H9 (cell line): ENCODE measurements around the gene NPHP4. TPM values are rescaled to one million over a fixed set of nuclear protein-coding genes. Genes with fewer than 3 reads are reported as not detected.

Experiments used
- DNase-seq: peaks from one replicate; pipeline ENCODE4 v3.0.0-alpha.2; 2017
- H2AFZ ChIP-seq: one replicate; pipeline ENCODE4 v1.6.1; 2013; ENCODE audit warnings: mild to moderate bottlenecking, low read length, control low read depth, moderate library complexity
- H2AK5ac ChIP-seq: 2 replicates; pipeline ENCODE4 v1.6.1; 2013; ENCODE audit warnings: low read length, control low read depth, mixed read lengths; ENCODE audit not compliant: insufficient read length
- H2BK120ac ChIP-seq: one replicate; pipeline ENCODE4 v1.6.1; 2013; ENCODE audit warnings: low read depth, mild to moderate bottlenecking, low read length, control low read depth, inconsistent platforms; ENCODE audit not compliant: poor library complexity, severe bottlenecking
- H2BK12ac ChIP-seq: 2 replicates; pipeline ENCODE4 v1.6.1; 2013; ENCODE audit warnings: low read length, control low read depth, mixed read lengths, low read depth; ENCODE audit not compliant: insufficient read length
- H2BK15ac ChIP-seq: 2 replicates; pipeline ENCODE4 v1.6.1; 2013; ENCODE audit warnings: low read depth, low read length, control low read depth
- H2BK20ac ChIP-seq: one replicate; pipeline ENCODE4 v1.6.1; 2013; ENCODE audit warnings: low read depth, mild to moderate bottlenecking, low read length, control low read depth, inconsistent platforms; ENCODE audit not compliant: poor library complexity, severe bottlenecking
- H2BK5ac ChIP-seq: 2 replicates; pipeline ENCODE4 v1.6.1; 2013; ENCODE audit warnings: low read length, control low read depth, mixed read lengths; ENCODE audit not compliant: insufficient read length
- H3K14ac ChIP-seq: 2 replicates; pipeline ENCODE4 v1.6.1; 2013; ENCODE audit warnings: low read length, control low read depth; ENCODE audit not compliant: insufficient read depth
- H3K18ac ChIP-seq: 2 replicates; pipeline ENCODE4 v1.6.1; 2013; ENCODE audit warnings: low read depth, mild to moderate bottlenecking, mixed read lengths, low read length, control low read depth; ENCODE audit not compliant: insufficient read length
- H3K23ac ChIP-seq: 2 replicates; pipeline ENCODE4 v1.6.1; 2013; ENCODE audit warnings: low read length, control low read depth, mixed read lengths, low read depth; ENCODE audit not compliant: insufficient read length
- H3K23me2 ChIP-seq: 2 replicates; pipeline ENCODE4 v1.6.1; 2013; ENCODE audit warnings: low read depth, mild to moderate bottlenecking, mixed read lengths, low read length, control low read depth; ENCODE audit not compliant: insufficient read length, poor library complexity, severe bottlenecking
- H3K27ac ChIP-seq: 2 replicates; pipeline ENCODE4 v1.5.1; 2013; ENCODE audit warnings: low read length, control low read depth, mixed read lengths, low read depth; ENCODE audit not compliant: insufficient read length
- H3K27me3 ChIP-seq: 2 replicates; pipeline ENCODE4 v1.6.1; 2013; ENCODE audit warnings: low read length, control low read depth, inconsistent platforms; ENCODE audit not compliant: insufficient read depth
- H3K4ac ChIP-seq: 2 replicates; pipeline ENCODE4 v1.6.1; 2013; ENCODE audit warnings: low read depth, mild to moderate bottlenecking, control low read depth, inconsistent platforms, low read length, moderate library complexity
- H3K4me1 ChIP-seq: 2 replicates; pipeline ENCODE4 v1.6.1; 2013; ENCODE audit warnings: low read length, control low read depth, inconsistent platforms; ENCODE audit not compliant: insufficient read depth
- H3K4me2 ChIP-seq: 2 replicates; pipeline ENCODE4 v1.6.1; 2013; ENCODE audit warnings: low read length, control low read depth, mixed read lengths; ENCODE audit not compliant: insufficient read length, insufficient read depth
- H3K56ac ChIP-seq: 2 replicates; pipeline ENCODE4 v1.6.1; 2013; ENCODE audit warnings: low read depth, mild to moderate bottlenecking, mixed read lengths, low read length, control low read depth; ENCODE audit not compliant: insufficient read length
- H3K79me1 ChIP-seq: 2 replicates; pipeline ENCODE4 v1.6.1; 2013; ENCODE audit warnings: low read depth, mild to moderate bottlenecking, moderate library complexity, low read length, control low read depth, inconsistent platforms; ENCODE audit not compliant: insufficient read depth, poor library complexity, severe bottlenecking
- H3K79me2 ChIP-seq: 2 replicates; pipeline ENCODE4 v1.6.1; 2013; ENCODE audit warnings: low read length, control low read depth, inconsistent platforms; ENCODE audit not compliant: insufficient read depth
- H3K9ac ChIP-seq: 2 replicates; pipeline ENCODE4 v1.6.1; 2013; ENCODE audit warnings: low read length, control low read depth, mixed read lengths; ENCODE audit not compliant: insufficient read length; ENCODE audit errors: extremely low read depth
- H3K9me3 ChIP-seq: one replicate; pipeline ENCODE4 v1.6.1; 2013; ENCODE audit warnings: low read depth, low read length, inconsistent platforms; ENCODE audit not compliant: control insufficient read depth
- H3T11ph ChIP-seq: one replicate; pipeline ENCODE4 v1.6.1; 2013; ENCODE audit warnings: mild to moderate bottlenecking, low read length, control low read depth, inconsistent platforms
- H4K20me1 ChIP-seq: one replicate; pipeline ENCODE4 v1.6.1; 2013; ENCODE audit not compliant: control insufficient read depth, insufficient read length, insufficient read depth
- H4K5ac ChIP-seq: 2 replicates; pipeline ENCODE4 v1.6.1; 2013; ENCODE audit warnings: low read depth, mild to moderate bottlenecking, mixed read lengths, low read length, control low read depth; ENCODE audit not compliant: insufficient read length
- H4K8ac ChIP-seq: replicated peaks from 2 replicates; pipeline ENCODE4 v1.6.1; 2013; ENCODE audit warnings: low read length, control low read depth, mixed read lengths, low read depth; ENCODE audit not compliant: insufficient read length
- H4K91ac ChIP-seq: 2 replicates; pipeline ENCODE4 v1.6.1; 2013; ENCODE audit warnings: low read depth, mild to moderate bottlenecking, moderate library complexity, mixed read lengths, low read length, control low read depth; ENCODE audit not compliant: insufficient read length
- H3K27ac Mint-ChIP-seq, 3 experiments: 2 replicates in 2 of 3; 3 replicates in 1 of 3; pipeline ENCODE4 v1.8.0; 2020 to 2021; ENCODE audit warnings: mixed read lengths in 3 of 3, mild to moderate bottlenecking in 1 of 3, moderate library complexity in 1 of 3
- H3K27me3 Mint-ChIP-seq: 2 replicates; pipeline ENCODE4 v1.8.0; 2021; ENCODE audit warnings: low read depth, mild to moderate bottlenecking, moderate library complexity, mixed read lengths
- H3K36me3 Mint-ChIP-seq, 3 experiments: 2 replicates in 2 of 3; 3 replicates in 1 of 3; pipeline ENCODE4 v1.8.0; 2020 to 2021; ENCODE audit warnings: low read depth in 3 of 3, mixed read lengths in 3 of 3; ENCODE audit not compliant: insufficient read depth in 1 of 3
- H3K4me1 Mint-ChIP-seq, 2 experiments: 2 replicates each; pipeline ENCODE4 v1.8.0; 2020; ENCODE audit warnings: mixed read lengths in 2 of 2
- H3K4me3 Mint-ChIP-seq, 2 experiments: 2 replicates in 1 of 2; 3 replicates in 1 of 2; pipeline ENCODE4 v1.8.0; 2020 to 2021; ENCODE audit warnings: mild to moderate bottlenecking in 2 of 2, mixed read lengths in 2 of 2, moderate library complexity in 1 of 2
- H3K9me3 Mint-ChIP-seq, 2 experiments: 2 replicates in 1 of 2; 3 replicates in 1 of 2; pipeline ENCODE4 v1.8.0; 2020; ENCODE audit warnings: mild to moderate bottlenecking in 2 of 2, mixed read lengths in 2 of 2, moderate library complexity in 1 of 2
- WGBS: extraction: QIAGEN DNeasy Blood & Tissue Kit; methylation state at CpG from one replicate; pipeline ENCODE4 v1.1.7; 2013; ENCODE audit warnings: missing lambda C conversion rate, low lambda C conversion rate, mixed read lengths; ENCODE audit not compliant: insufficient read length; ENCODE audit errors: extremely low coverage; 5-methylcytosine and 5-hydroxymethylcytosine counted together
- total RNA-seq: library from RNA; stranded (reverse); gene quantifications from 2 replicates; pipeline ENCODE4 v1.2.1, GENCODE V29; 2021
- TF ChIP-seq, protein P1 (sequence below): fragments of 200-600 bp; sonication (generic); conservative IDR thresholded peaks from 3 replicates; pipeline ENCODE4 v1.8.0; 2021; ENCODE audit warnings: antibody characterized with exemption, mild to moderate bottlenecking

Gene NPHP4
- total RNA-seq, 1 experiment from 2014 or later, result 17.6 TPM

- H3K36me3 Mint-ChIP-seq, result peaks cover 31 to 46% (median 43%) of the 10 kb centered on the region in 3 experiments
- H3K4me1 Mint-ChIP-seq, result peaks cover 3 to 7% of the 10 kb centered on the region in 2 experiments; a peak in 3 of 4 replicates
- TF ChIP-seq, protein P1, sequence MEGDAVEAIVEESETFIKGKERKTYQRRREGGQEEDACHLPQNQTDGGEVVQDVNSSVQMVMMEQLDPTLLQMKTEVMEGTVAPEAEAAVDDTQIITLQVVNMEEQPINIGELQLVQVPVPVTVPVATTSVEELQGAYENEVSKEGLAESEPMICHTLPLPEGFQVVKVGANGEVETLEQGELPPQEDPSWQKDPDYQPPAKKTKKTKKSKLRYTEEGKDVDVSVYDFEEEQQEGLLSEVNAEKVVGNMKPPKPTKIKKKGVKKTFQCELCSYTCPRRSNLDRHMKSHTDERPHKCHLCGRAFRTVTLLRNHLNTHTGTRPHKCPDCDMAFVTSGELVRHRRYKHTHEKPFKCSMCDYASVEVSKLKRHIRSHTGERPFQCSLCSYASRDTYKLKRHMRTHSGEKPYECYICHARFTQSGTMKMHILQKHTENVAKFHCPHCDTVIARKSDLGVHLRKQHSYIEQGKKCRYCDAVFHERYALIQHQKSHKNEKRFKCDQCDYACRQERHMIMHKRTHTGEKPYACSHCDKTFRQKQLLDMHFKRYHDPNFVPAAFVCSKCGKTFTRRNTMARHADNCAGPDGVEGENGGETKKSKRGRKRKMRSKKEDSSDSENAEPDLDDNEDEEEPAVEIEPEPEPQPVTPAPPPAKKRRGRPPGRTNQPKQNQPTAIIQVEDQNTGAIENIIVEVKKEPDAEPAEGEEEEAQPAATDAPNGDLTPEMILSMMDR, result no peak
Measured at GRCh38 chr1:5883129-5884048, 108.8 kb downstream of the NPHP4 start.

More at GRCh38 chr1:5883129-5884048, 108.8 kb downstream of the NPHP4 start:
- DNase-seq, result no peak
- Histone ChIP-seq H3K4me2 (no peak overlapping the region), H3K4ac (no peak overlapping the region), H2BK5ac (no peak overlapping the region), H3K23ac (no peak overlapping the region), H2BK15ac (no peak overlapping the region), H3K79me1 (no peaks in the 10 kb centered on the region), H3T11ph (no peak overlapping the region), H2AFZ (no peak overlapping the region), H2BK12ac (no peak overlapping the region), H2BK120ac (no peak overlapping the region), H3K56ac (no peak overlapping the region), H4K20me1 (no peaks in the 10 kb centered on the region), H3K79me2 (no peaks in the 10 kb centered on the region), H3K9ac (no peak overlapping the region), H3K27me3 (no peaks in the 10 kb centered on the region), H4K8ac (no peak overlapping the region), H4K5ac (no peak overlapping the region), H3K4me1 (no peaks in the 10 kb centered on the region), H3K18ac (no peak overlapping the region), H3K9me3 (no peaks in the 10 kb centered on the region), H4K91ac (no peak overlapping the region), H3K27ac (no peak overlapping the region), H3K14ac (no peak overlapping the region; the same call in 1 of the 2 replicates), H3K23me2 (no peaks in the 10 kb centered on the region), H2BK20ac (no peak overlapping the region), H2AK5ac (no peak overlapping the region)
- WGBS, result no CpG with 5 or more reads among the region's 30 CpGs
- no peak overlapping the region for H3K4me3 Mint-ChIP-seq
- peak overlapping the region; percentile 4 to 92 (median 89); a peak in 2 of 7 replicates for H3K27ac Mint-ChIP-seq
- peaks cover 6 to 7% of the 10 kb centered on the region in 2 experiments; a peak in 4 of 5 replicates for H3K9me3 Mint-ChIP-seq
- H3K27me3 Mint-ChIP-seq, result peaks cover 2% of the 10 kb centered on the region; the same call in 1 of the 2 replicates
